Pancreas (tissue), 10 donors: ENCODE measurements around the gene DSE. TPM values are rescaled to one million over a fixed set of nuclear protein-coding genes. Genes with fewer than 3 reads are reported as not detected.

Experiments
- ATAC-seq, 4 donors: fragments of 200-7000 bp; cut with Tn5 transposase; one replicate each; pipeline versions ENCODE4 v1.8.0 to v1.9.1; 2020; ENCODE audit warnings: mild to moderate bottlenecking in 4 of 4, moderate library complexity in 4 of 4
- DNase-seq, 6 donors: peaks; one replicate each; pipeline ENCODE4 v3.0.0-alpha.2; 2020
- FAIRE-seq: peaks from 2 replicates; lab custom pipeline; 2012; peaks lifted over from hg19 to GRCh38; lab: Jason Lieb, UNC
- H3K27ac ChIP-seq, 4 donors: fragments of 200-600 bp; sonication (generic); 1 replicate in 3 of 4; 2 replicates in 1 of 4; pipeline versions ENCODE4 v1.5.0 to v1.8.0; 2020
- H3K27me3 ChIP-seq, 4 donors: fragments of 200-600 bp; one replicate each; pipeline ENCODE4 v1.8.0; 2021
- H3K36me3 ChIP-seq, 3 donors: fragments of 200-600 bp; sonication (generic) in 1 of 3; one replicate each; pipeline versions ENCODE4 v1.5.0 to v1.8.0; 2020 to 2021
- H3K4me1 ChIP-seq, 3 donors: fragments of 200-600 bp; one replicate each; pipeline ENCODE4 v1.8.0; 2021
- H3K4me3 ChIP-seq, 4 donors: fragments of 200-600 bp; sonication (generic) in 2 of 4; one replicate each; pipeline versions ENCODE4 v1.5.0 to v1.8.0; 2020 to 2021
- H3K9me3 ChIP-seq, 4 donors: fragments of 200-600 bp; one replicate each; pipeline ENCODE4 v1.8.0; 2021
- WGBS, 2 donors: extraction: QIAGEN DNeasy Blood & Tissue Kit; methylation state at CpG; one replicate each; pipeline ENCODE4 v1.1.7; 2013; 5-methylcytosine and 5-hydroxymethylcytosine counted together
- intact Hi-C, 3 donors: fragments of 100-400 bp; cut with DNase I; formaldehyde crosslinking; loops; one replicate each; pipeline versions ENCODE4 v1.11.1 to v1.14.2; 2022
- polyA plus RNA-seq, 2 donors: library from polyadenylated mRNA; stranded (reverse); fragments of 200-250 nt; gene quantifications; one replicate each; pipeline ENCODE4 v1.2.3, GENCODE V29; 2013
- total RNA-seq, 6 donors: library from RNA; stranded (reverse); fragmentation: NEBNext Ultra II Directional in 4 of 6; extraction: Animal tissue kit (Norgen Biotek cat#: 25700) in 4 of 6; gene quantifications; one replicate each; pipeline versions ENCODE4 v1.2.1 to v1.2.4, GENCODE V29; 2021 to 2023
- TF ChIP-seq, protein P1 (sequence below), 4 donors: fragments of 200-600 bp; sonication (generic) in 3 of 4; IDR thresholded peaks; one replicate each; pipeline versions ENCODE4 v1.5.0 to v1.8.0; 2021; ENCODE audit warnings: antibody characterized with exemption in 4 of 4
- donor health status: healthy with polysubstance abuse.
- donor health status: DM: no; HTN: no; CAD: no; lungs with moderate emphysema.
- donor health status: DM: no; HTN: no; CAD: no.
- donor health status: control.
- donor health status: control.
- donor health status: Bipolar disorder and iron deficiency.
- donor health status: DM: yes; HTN: yes; CAD: no.
- donor health status: DM: no; HTN: no; CAD: no.
- donor health status: DM: no; HTN: no; CAD: no.
- donor health status: DM: yes; HTN: yes; CAD: no.

Gene DSE
- total and polyA plus RNA-seq, 8 donors: 1.7 to 19.2 (median 2.8) TPM

- Histone ChIP-seq H3K4me1 (no peaks in the 10 kb centered on the region), H3K4me3 (no peak overlapping the region), H3K27me3 (no peaks in the 10 kb centered on the region), H3K9me3 (no peaks in the 10 kb centered on the region), H3K27ac (peak overlapping the region in 1 of 4 donors; percentile 0), H3K36me3 (no peaks in the 10 kb centered on the region)
- TF ChIP-seq, protein P1, sequence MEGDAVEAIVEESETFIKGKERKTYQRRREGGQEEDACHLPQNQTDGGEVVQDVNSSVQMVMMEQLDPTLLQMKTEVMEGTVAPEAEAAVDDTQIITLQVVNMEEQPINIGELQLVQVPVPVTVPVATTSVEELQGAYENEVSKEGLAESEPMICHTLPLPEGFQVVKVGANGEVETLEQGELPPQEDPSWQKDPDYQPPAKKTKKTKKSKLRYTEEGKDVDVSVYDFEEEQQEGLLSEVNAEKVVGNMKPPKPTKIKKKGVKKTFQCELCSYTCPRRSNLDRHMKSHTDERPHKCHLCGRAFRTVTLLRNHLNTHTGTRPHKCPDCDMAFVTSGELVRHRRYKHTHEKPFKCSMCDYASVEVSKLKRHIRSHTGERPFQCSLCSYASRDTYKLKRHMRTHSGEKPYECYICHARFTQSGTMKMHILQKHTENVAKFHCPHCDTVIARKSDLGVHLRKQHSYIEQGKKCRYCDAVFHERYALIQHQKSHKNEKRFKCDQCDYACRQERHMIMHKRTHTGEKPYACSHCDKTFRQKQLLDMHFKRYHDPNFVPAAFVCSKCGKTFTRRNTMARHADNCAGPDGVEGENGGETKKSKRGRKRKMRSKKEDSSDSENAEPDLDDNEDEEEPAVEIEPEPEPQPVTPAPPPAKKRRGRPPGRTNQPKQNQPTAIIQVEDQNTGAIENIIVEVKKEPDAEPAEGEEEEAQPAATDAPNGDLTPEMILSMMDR (IDR thresholded peaks at IDR 0.05): no peak
- ATAC-seq: peak in 2 of 4 donors; percentile 23 to 41
- DNase-seq: no peak
- intact Hi-C loops: no loop called here
- FAIRE-seq: no peak
- 68 to 69% methylated on average over 8 of the region's 8 CpGs for WGBS, 2 donors
Observed at GRCh38 chr6:116405652-116406356, 35.1 kb downstream of the DSE start.

- Histone ChIP-seq H3K27ac (no peak overlapping the region), H3K4me3 (no peak overlapping the region), H3K4me1 (peaks cover 0 to 4% (median 0%) of the 10 kb centered on the region in 3 donors), H3K9me3 (no peaks in the 10 kb centered on the region), H3K27me3 (no peaks in the 10 kb centered on the region), H3K36me3 (no peaks in the 10 kb centered on the region)
- intact Hi-C loops: no loop called here
- FAIRE-seq (no peak), DNase-seq (no peak), ATAC-seq (no peak)
- 66 to 72% methylated on average over 4 of the region's 4 CpGs for WGBS, 2 donors
- TF ChIP-seq, protein P1 (IDR thresholded peaks at IDR 0.05): no peak
Observed at GRCh38 chr6:116406678-116407345, 36.1 kb downstream of the DSE start.

GRCh38 chr6:116408491-116408890 lies 37.7 kb downstream of the DSE start:
- intact Hi-C loops: no loop called here
- Histone ChIP-seq H3K4me1 (peaks cover 0 to 5% (median 0%) of the 10 kb centered on the region in 3 donors), H3K36me3 (no peaks in the 10 kb centered on the region), H3K4me3 (no peak overlapping the region), H3K27ac (no peak overlapping the region), H3K9me3 (no peaks in the 10 kb centered on the region), H3K27me3 (no peaks in the 10 kb centered on the region)
- no peak for ATAC-seq
- no peak for FAIRE-seq
- no peak for DNase-seq
- WGBS, 2 donors: 77 to 81% methylated on average over 4 of the region's 4 CpGs
- TF ChIP-seq, protein P1 (IDR thresholded peaks at IDR 0.05): no peak

DNA sequence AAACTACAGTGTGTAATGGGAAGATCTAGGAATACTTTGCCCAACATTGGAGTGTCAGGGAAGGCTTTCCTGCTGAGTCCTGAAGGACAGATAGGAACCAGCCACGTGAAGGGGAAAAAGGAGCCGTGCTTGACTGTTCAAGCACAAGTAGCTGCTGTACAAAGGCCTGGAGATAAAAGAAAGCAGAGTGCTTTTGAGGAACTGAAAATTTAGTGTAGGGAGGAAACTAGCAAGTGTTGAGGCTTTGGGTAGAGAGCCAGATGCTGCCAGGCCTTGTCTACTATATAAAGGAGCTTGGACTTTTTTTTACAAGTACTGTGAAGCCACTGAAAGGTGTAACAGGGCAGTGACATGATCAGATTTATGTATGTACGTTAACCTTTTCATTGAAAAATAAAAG lies 39.0 kb downstream of the DSE start:
- Histone ChIP-seq H3K4me1 (peaks cover 0 to 5% (median 0%) of the 10 kb centered on the region in 3 donors), H3K27ac (no peak overlapping the region), H3K4me3 (no peak overlapping the region), H3K9me3 (no peaks in the 10 kb centered on the region), H3K27me3 (no peaks in the 10 kb centered on the region), H3K36me3 (no peaks in the 10 kb centered on the region)
- intact Hi-C loops: no loop called here
- no peak for DNase-seq
- TF ChIP-seq, protein P1 (IDR thresholded peaks at IDR 0.05): no peak
- WGBS, 2 donors: 82 to 87% methylated on average over 3 of the region's 3 CpGs
- no peak for FAIRE-seq
- ATAC-seq: peak in 1 of 4 donors; percentile 58

DNA sequence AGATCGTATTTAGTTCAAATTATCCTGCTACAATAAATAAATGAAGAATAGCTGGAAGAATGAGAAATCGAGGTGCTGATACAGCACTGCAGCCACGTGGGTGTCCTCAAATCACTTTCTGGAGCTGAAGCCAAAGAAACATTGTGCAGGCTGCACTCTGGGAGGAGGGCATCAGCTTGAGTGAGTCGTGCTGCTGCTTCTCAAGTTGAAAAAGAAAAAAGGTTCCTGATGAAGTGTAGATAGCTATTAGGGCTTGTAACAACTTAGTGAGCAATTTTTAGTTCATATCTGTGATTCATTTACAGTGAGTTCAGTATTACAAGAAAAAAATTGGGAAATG lies 40.5 kb downstream of the DSE start:
- Histone ChIP-seq H3K27me3 (no peaks in the 10 kb centered on the region), H3K36me3 (no peaks in the 10 kb centered on the region), H3K9me3 (no peaks in the 10 kb centered on the region), H3K4me1 (peaks cover 0 to 5% (median 0%) of the 10 kb centered on the region in 3 donors), H3K4me3 (no peak overlapping the region), H3K27ac (no peak overlapping the region)
- DNase-seq (no peak), FAIRE-seq (no peak), ATAC-seq (peak in 1 of 4 donors; percentile 65)
- 21 to 31% methylated on average over 4 of the region's 4 CpGs for WGBS, 2 donors
- TF ChIP-seq, protein P1 (IDR thresholded peaks at IDR 0.05): no peak
- intact Hi-C loops: no loop called here
